Measurements from ENCODE around the gene HOXD9.

DNA sequence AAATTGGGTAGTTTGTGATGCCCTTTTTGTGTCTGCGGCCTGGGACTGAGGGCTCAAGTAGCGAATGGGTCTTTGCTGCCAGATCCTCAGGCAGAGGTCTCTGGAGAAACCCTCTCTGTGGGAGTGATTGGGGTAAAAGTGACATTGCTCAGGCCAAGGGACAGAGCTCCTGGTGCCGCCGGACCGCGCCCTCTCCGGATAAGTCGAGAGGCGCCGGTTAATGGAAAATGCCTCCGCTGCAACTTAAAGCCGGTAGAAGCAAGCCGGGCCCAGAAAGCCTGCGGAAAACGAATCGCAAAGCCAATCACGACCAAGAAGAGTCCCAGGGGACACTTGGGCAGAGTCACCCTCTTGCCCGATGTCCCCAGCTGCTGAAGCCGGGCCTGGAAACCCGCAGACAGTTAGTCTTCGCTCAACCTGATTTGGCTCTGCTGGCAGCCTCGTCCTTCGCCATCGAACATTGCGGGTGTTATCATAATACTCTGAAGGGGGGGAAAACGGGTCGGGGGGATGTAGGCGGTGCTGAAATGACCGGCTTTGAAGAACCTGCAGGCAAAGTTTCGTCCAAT, 23.3 kb upstream of the HOXD9 start:
- TF ChIP-seq, protein P1, sequence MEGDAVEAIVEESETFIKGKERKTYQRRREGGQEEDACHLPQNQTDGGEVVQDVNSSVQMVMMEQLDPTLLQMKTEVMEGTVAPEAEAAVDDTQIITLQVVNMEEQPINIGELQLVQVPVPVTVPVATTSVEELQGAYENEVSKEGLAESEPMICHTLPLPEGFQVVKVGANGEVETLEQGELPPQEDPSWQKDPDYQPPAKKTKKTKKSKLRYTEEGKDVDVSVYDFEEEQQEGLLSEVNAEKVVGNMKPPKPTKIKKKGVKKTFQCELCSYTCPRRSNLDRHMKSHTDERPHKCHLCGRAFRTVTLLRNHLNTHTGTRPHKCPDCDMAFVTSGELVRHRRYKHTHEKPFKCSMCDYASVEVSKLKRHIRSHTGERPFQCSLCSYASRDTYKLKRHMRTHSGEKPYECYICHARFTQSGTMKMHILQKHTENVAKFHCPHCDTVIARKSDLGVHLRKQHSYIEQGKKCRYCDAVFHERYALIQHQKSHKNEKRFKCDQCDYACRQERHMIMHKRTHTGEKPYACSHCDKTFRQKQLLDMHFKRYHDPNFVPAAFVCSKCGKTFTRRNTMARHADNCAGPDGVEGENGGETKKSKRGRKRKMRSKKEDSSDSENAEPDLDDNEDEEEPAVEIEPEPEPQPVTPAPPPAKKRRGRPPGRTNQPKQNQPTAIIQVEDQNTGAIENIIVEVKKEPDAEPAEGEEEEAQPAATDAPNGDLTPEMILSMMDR (IDR thresholded peaks at IDR 0.05): no peak
- no peak for TF ChIP-seq POLR2A (IDR thresholded peaks at IDR 0.05)
